Body of pancreas (tissue), 4 donors: ENCODE results near the gene GRM4. TPM values are rescaled to one million over a fixed set of nuclear protein-coding genes. Genes with fewer than 3 reads are reported as not detected.

ENCODE experiments used
- ATAC-seq: fragments of 150-250 bp; one replicate; pipeline ENCODE4 v1.9.1; 2016
- DNase-seq, 4 donors: peaks; one replicate each; pipeline ENCODE4 v3.0.0-alpha.2; 2019
- H3K27ac ChIP-seq, 4 donors: fragments of 200-600 bp; sonication (generic); 1 replicate in 3 of 4; 2 replicates in 1 of 4; pipeline versions ENCODE4 v1.5.1 to v1.6.1; 2016 to 2019; ENCODE audit warnings: mild to moderate bottlenecking in 1 of 4, mixed read lengths in 1 of 4, moderate library complexity in 1 of 4
- H3K27me3 ChIP-seq, 2 donors: fragments of 200-600 bp; sonication (generic); one replicate each; pipeline ENCODE4 v1.6.0; 2016; ENCODE audit warnings: mild to moderate bottlenecking in 1 of 2
- H3K36me3 ChIP-seq, 2 donors: fragments of 200-600 bp; sonication (generic); replicated peaks in 1 of 2; 2 replicates each; pipeline ENCODE4 v1.5.1; 2016; ENCODE audit warnings: low read depth in 2 of 2; ENCODE audit not compliant: insufficient read depth in 1 of 2
- H3K4me1 ChIP-seq: fragments of 200-600 bp; sonication (generic); one replicate; pipeline ENCODE4 v1.6.0; 2016
- H3K4me3 ChIP-seq, 2 donors: fragments of 200-600 bp; sonication (generic); 1 replicate in 1 of 2; 2 replicates in 1 of 2; pipeline ENCODE4 v1.5.1; 2016 to 2019
- H3K9me3 ChIP-seq, 3 donors: fragments of 200-600 bp; sonication (generic); 1 replicate in 2 of 3; 2 replicates in 1 of 3; pipeline ENCODE4 v1.5.1; 2016
- CTCF ChIP-seq, 7 experiments: fragments of 450-650 bp in 4 of 7; fragments of 200-600 bp in 3 of 7; sonication (generic) in 3 of 7; IDR thresholded peaks; one replicate each; pipeline ENCODE4 v1.5.1; 2016 to 2019; ENCODE audit warnings: antibody characterized with exemption in 7 of 7
- POLR2A ChIP-seq, 3 donors: fragments of 450-650 bp; IDR thresholded peaks; one replicate each; pipeline ENCODE4 v1.6.1; 2016; ENCODE audit warnings: antibody characterized with exemption in 3 of 3, mild to moderate bottlenecking in 2 of 3
- WGBS, 2 donors: methylation state at CpG; one replicate each; pipeline ENCODE4 v1.1.5; 2017; 5-methylcytosine and 5-hydroxymethylcytosine counted together
- intact Hi-C: fragments of 100-400 bp; cut with DNase I; formaldehyde crosslinking; loops from one replicate; pipeline ENCODE4 v1.15.1; 2023
- total RNA-seq, 2 donors: library from RNA; depleted of rRNA; stranded (reverse); fragments of >200 nt; gene quantifications; one replicate each; pipeline ENCODE4 v1.1.0, GENCODE V29; 2016

GRM4 gene
- total RNA-seq, 2 donors from 2014 or later, result 0.33 TPM; not detected in 1

- Histone ChIP-seq H3K4me3 (no peak overlapping the region), H3K36me3 (no peaks in the 10 kb centered on the region), H3K4me1 (peaks cover 9% of the 10 kb centered on the region), H3K9me3 (no peaks in the 10 kb centered on the region), H3K27ac (no peak overlapping the region), H3K27me3 (peaks cover 0 to 11% of the 10 kb centered on the region in 2 donors)
- intact Hi-C loops, result loop anchor here (5.0 kb wide), 1 partner anchor 386 kb away; no protein-coding TSS in a partner anchor
- no peak for ATAC-seq
- 73 to 78% methylated on average over 8 to 10 of the region's 10 CpGs for WGBS, 2 donors
- no peak for TF ChIP-seq CTCF (IDR thresholded peaks at IDR 0.05)
- DNase-seq, result no peak
Observed at GRCh38 chr6:34152806-34153520, 7.1 kb upstream of the GRM4 start.

- Histone ChIP-seq H3K36me3 (no peaks in the 10 kb centered on the region), H3K27me3 (peaks cover 0 to 11% of the 10 kb centered on the region in 2 donors), H3K4me3 (no peak overlapping the region), H3K27ac (no peak overlapping the region), H3K4me1 (peaks cover 9% of the 10 kb centered on the region), H3K9me3 (no peaks in the 10 kb centered on the region)
- no peak for TF ChIP-seq CTCF (IDR thresholded peaks at IDR 0.05)
- no peak for TF ChIP-seq POLR2A (IDR thresholded peaks at IDR 0.05)
- intact Hi-C loops, result loop anchor here (5.0 kb wide), 1 partner anchor 385 kb away; no protein-coding TSS in a partner anchor
- 30 to 53% methylated on average over 1 to 9 of the region's 9 CpGs for WGBS, 2 donors
- ATAC-seq (no peak), DNase-seq (no peak)
Observed at GRCh38 chr6:34152042-34152524, 6.2 kb upstream of the GRM4 start.

GRCh38 chr6:34151321-34152041 is 5.6 kb upstream of the GRM4 start:
- no peak for TF ChIP-seq POLR2A (IDR thresholded peaks at IDR 0.05)
- peak in 1 of 7 experiments; percentile 3 for TF ChIP-seq CTCF (IDR thresholded peaks at IDR 0.05)
- no peak for DNase-seq
- Histone ChIP-seq H3K4me3 (no peak overlapping the region), H3K4me1 (peaks cover 9% of the 10 kb centered on the region), H3K36me3 (no peaks in the 10 kb centered on the region), H3K27ac (no peak overlapping the region), H3K27me3 (peaks cover 0 to 11% of the 10 kb centered on the region in 2 donors), H3K9me3 (no peaks in the 10 kb centered on the region)
- no peak for ATAC-seq
- intact Hi-C loops, result loop anchor here (5.0 kb wide), 1 partner anchor 384 kb away; no protein-coding TSS in a partner anchor
- 14 to 15% methylated on average over 20 to 21 of the region's 21 CpGs for WGBS, 2 donors

GRCh38 chr6:34150766-34151165 is 4.9 kb upstream of the GRM4 start:
- no peak for ATAC-seq
- peaks cover 0 to 16% of the 10 kb centered on the region in 2 donors for H3K27me3 ChIP-seq
- DNase-seq, result no peak
- intact Hi-C loops, result loop anchor here (5.0 kb wide), 1 partner anchor 383 kb away; no protein-coding TSS in a partner anchor
- TF ChIP-seq POLR2A (IDR thresholded peaks at IDR 0.05), result no peak
- TF ChIP-seq CTCF (IDR thresholded peaks at IDR 0.05), result no peak
- WGBS, 2 donors, result 36 to 47% methylated on average over 8 of the region's 8 CpGs
- no peaks in the 10 kb centered on the region for H3K36me3 ChIP-seq
- H3K27ac ChIP-seq, result no peak overlapping the region
- peaks cover 11% of the 10 kb centered on the region for H3K4me1 ChIP-seq
- H3K9me3 ChIP-seq, result no peaks in the 10 kb centered on the region
- no peak overlapping the region for H3K4me3 ChIP-seq
